Natural killer cell (primary cell): ENCODE measurements around the gene VPS50. TPM values are rescaled to one million over a fixed set of nuclear protein-coding genes. Genes with fewer than 3 reads are reported as not detected.

ENCODE experiments used
- ATAC-seq, 3 donors: fragments of 150-1000 bp in 2 of 3; fragments of 200-7000 bp in 1 of 3; cut with Tn5 transposase; 1 replicate in 1 of 3; 2 replicates in 2 of 3; pipeline ENCODE4 v1.10.0; 2021; ENCODE audit warnings: mild to moderate bottlenecking in 2 of 3, moderate library complexity in 2 of 3
- DNase-seq, 2 donors: peaks; one replicate each; pipeline versions ENCODE4 v3.0.0 to v3.0.0-alpha.2; 2013 to 2021; ENCODE audit warnings: mixed read lengths in 1 of 2
- H3K27ac ChIP-seq: one replicate; pipeline ENCODE4 v1.5.1; 2013; ENCODE audit warnings: mild to moderate bottlenecking, low read length
- H3K27me3 ChIP-seq: one replicate; pipeline ENCODE4 v1.6.1; 2013; ENCODE audit warnings: low read length; ENCODE audit not compliant: control insufficient read depth, insufficient read depth
- H3K36me3 ChIP-seq: one replicate; pipeline ENCODE4 v1.6.1; 2013; ENCODE audit warnings: low read length; ENCODE audit not compliant: control insufficient read depth, insufficient read depth
- H3K4me1 ChIP-seq: one replicate; pipeline ENCODE4 v1.6.1; 2013; ENCODE audit warnings: low read length; ENCODE audit not compliant: control insufficient read depth, insufficient read depth
- H3K4me3 ChIP-seq: one replicate; pipeline ENCODE4 v1.5.1; 2013; ENCODE audit warnings: low read length
- H3K9me3 ChIP-seq: one replicate; pipeline ENCODE4 v1.6.1; 2013; ENCODE audit warnings: low read length; ENCODE audit not compliant: control insufficient read depth, insufficient read depth
- H3K27ac Mint-ChIP-seq, 2 donors: one replicate each; pipeline ENCODE4 v1.8.0; 2022; ENCODE audit warnings: mild to moderate bottlenecking in 2 of 2, mixed read lengths in 2 of 2, moderate library complexity in 1 of 2
- H3K27me3 Mint-ChIP-seq, 2 donors: one replicate each; pipeline ENCODE4 v1.8.0; 2022; ENCODE audit warnings: low read depth in 2 of 2, mixed read lengths in 2 of 2
- H3K36me3 Mint-ChIP-seq: one replicate; pipeline ENCODE4 v1.8.0; 2022; ENCODE audit warnings: mixed read lengths
- H3K4me1 Mint-ChIP-seq, 2 donors: one replicate each; pipeline ENCODE4 v1.8.0; 2022; ENCODE audit warnings: mixed read lengths in 2 of 2
- H3K4me3 Mint-ChIP-seq: one replicate; pipeline ENCODE4 v1.8.0; 2022; ENCODE audit warnings: mild to moderate bottlenecking, moderate library complexity, mixed read lengths
- H3K9me3 Mint-ChIP-seq, 2 donors: one replicate each; pipeline ENCODE4 v1.8.0; 2022; ENCODE audit warnings: mixed read lengths in 2 of 2
- CTCF ChIP-seq: fragments of 200-600 bp; IDR thresholded peaks from one replicate; pipeline ENCODE4 v1.8.0; 2022; ENCODE audit warnings: antibody characterized with exemption
- WGBS: methylation state at CpG from one replicate; pipeline ENCODE4 v1.1.7; 2013; ENCODE audit warnings: missing lambda C conversion rate; ENCODE audit not compliant: insufficient coverage; 5-methylcytosine and 5-hydroxymethylcytosine counted together
- intact Hi-C: fragments of 100-400 bp; cut with micrococcal nuclease; formaldehyde crosslinking; loops from one replicate; pipeline ENCODE4 v1.14.2; 2022
- total RNA-seq, 4 donors: library from RNA; stranded (reverse); fragments of 120-200 nt in 1 of 4; gene quantifications; one replicate each; pipeline versions ENCODE4 v1.2.3 to v1.2.4, GENCODE V29; 2013 to 2022

Gene VPS50
- total RNA-seq, 3 donors from 2014 or later (not counting 1 experiment from before 2014, with no cell fraction given) = 29.0 to 32.8 (median 31.7) TPM

- H3K4me3 Mint-ChIP-seq = no peak overlapping the region
- H3K36me3 Mint-ChIP-seq = peaks cover 21% of the 10 kb centered on the region
- WGBS = 100% methylated on average over 1 of the region's 1 CpG
- Histone ChIP-seq H3K9me3 (no peaks in the 10 kb centered on the region), H3K4me3 (no peak overlapping the region), H3K27ac (no peak overlapping the region), H3K36me3 (peaks cover 29% of the 10 kb centered on the region), H3K4me1 (no peaks in the 10 kb centered on the region), H3K27me3 (no peaks in the 10 kb centered on the region)
- no peak overlapping the region for H3K27ac Mint-ChIP-seq
- DNase-seq (no peak), ATAC-seq (no peak)
- no peak for TF ChIP-seq CTCF
- no peaks in the 10 kb centered on the region for H3K27me3 Mint-ChIP-seq
- intact Hi-C loops = no loop called here
- peaks cover 9% of the 10 kb centered on the region in 2 donors for H3K4me1 Mint-ChIP-seq
- no peaks in the 10 kb centered on the region for H3K9me3 Mint-ChIP-seq
Observed at GRCh38 chr7:93279541-93279940, 47.4 kb downstream of the VPS50 start.

GRCh38 chr7:93284908-93285307 is 52.7 kb downstream of the VPS50 start:
- Mint-ChIP-seq H3K27ac (no peak overlapping the region), H3K36me3 (no peaks in the 10 kb centered on the region), H3K4me1 (peaks cover 9 to 15% of the 10 kb centered on the region in 2 donors), H3K4me3 (no peak overlapping the region), H3K27me3 (no peaks in the 10 kb centered on the region), H3K9me3 (no peaks in the 10 kb centered on the region)
- peaks cover 4% of the 10 kb centered on the region for H3K36me3 ChIP-seq
- no peaks in the 10 kb centered on the region for H3K4me1 ChIP-seq
- DNase-seq (no peak), ATAC-seq (no peak)
- H3K27ac ChIP-seq = no peak overlapping the region
- H3K4me3 ChIP-seq = no peak overlapping the region
- WGBS = no CpG with 5 or more reads among the region's 1 CpG
- H3K27me3 ChIP-seq = no peaks in the 10 kb centered on the region
- TF ChIP-seq CTCF = no peak
- intact Hi-C loops = no loop called here
- no peaks in the 10 kb centered on the region for H3K9me3 ChIP-seq

DNA sequence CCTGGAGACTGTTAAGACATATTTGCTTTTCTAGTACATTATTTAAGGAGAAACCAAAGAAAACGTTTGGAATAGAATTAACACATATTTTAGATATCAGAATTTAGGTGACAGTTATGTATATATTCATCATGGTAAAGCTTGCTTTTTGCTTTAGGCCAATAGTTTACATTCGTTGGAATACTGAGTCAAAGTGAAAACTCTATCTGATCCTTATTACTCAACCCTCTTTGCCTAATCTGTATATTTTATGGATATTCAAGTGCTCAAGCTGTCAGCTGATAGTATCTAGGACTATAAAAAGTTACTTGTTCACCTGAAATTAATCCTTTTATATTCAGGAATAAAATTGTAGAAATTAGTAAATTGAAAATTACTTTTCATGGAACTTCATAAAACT is 61.1 kb downstream of the VPS50 start:
- TF ChIP-seq CTCF = no peak
- no CpG with 5 or more reads among the region's 2 CpGs for WGBS
- intact Hi-C loops = no loop called here
- Histone ChIP-seq H3K27me3 (no peaks in the 10 kb centered on the region), H3K27ac (no peak overlapping the region), H3K4me3 (no peak overlapping the region), H3K4me1 (no peaks in the 10 kb centered on the region), H3K9me3 (no peaks in the 10 kb centered on the region), H3K36me3 (peaks cover 26% of the 10 kb centered on the region)
- no peaks in the 10 kb centered on the region for H3K27me3 Mint-ChIP-seq
- no peak for DNase-seq
- H3K9me3 Mint-ChIP-seq = no peaks in the 10 kb centered on the region
- no peak overlapping the region for H3K4me3 Mint-ChIP-seq
- peaks cover 12% of the 10 kb centered on the region for H3K36me3 Mint-ChIP-seq
- peaks cover 0 to 5% of the 10 kb centered on the region in 2 donors for H3K4me1 Mint-ChIP-seq
- H3K27ac Mint-ChIP-seq = no peak overlapping the region
- ATAC-seq = no peak

DNA sequence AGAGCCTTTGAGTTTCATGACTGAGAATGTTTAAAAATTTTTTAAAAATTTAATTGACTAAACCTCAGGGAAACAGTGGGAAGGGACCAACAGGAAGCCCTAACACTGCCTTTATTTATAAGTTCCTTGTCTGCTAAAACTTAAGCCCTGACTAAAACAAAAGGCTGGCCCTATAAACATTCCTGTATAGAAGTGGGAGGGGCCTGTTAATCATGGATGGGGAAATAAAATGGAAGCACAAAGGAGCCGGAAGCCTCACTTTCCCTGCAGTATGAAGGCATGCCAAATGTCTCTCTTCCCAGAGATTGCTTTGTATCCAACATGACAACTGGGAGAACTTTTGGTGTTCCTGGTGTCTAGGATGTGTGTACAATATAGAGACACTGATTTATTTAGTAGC is 66.0 kb downstream of the VPS50 start:
- DNase-seq (no peak), ATAC-seq (no peak)
- intact Hi-C loops = no loop called here
- no peak overlapping the region for H3K4me3 Mint-ChIP-seq
- H3K27me3 Mint-ChIP-seq = no peaks in the 10 kb centered on the region
- no peak overlapping the region for H3K27ac ChIP-seq
- H3K9me3 Mint-ChIP-seq = no peaks in the 10 kb centered on the region
- H3K4me1 Mint-ChIP-seq = no peaks in the 10 kb centered on the region
- H3K4me3 ChIP-seq = no peak overlapping the region
- peaks cover 12% of the 10 kb centered on the region for H3K36me3 Mint-ChIP-seq
- peaks cover 21% of the 10 kb centered on the region for H3K36me3 ChIP-seq
- H3K27me3 ChIP-seq = no peaks in the 10 kb centered on the region
- no peaks in the 10 kb centered on the region for H3K4me1 ChIP-seq
- H3K27ac Mint-ChIP-seq = no peak overlapping the region
- 100% methylated on average over 1 of the region's 1 CpG for WGBS
- TF ChIP-seq CTCF = no peak
- no peaks in the 10 kb centered on the region for H3K9me3 ChIP-seq
